ENCODE data around the gene GP1BA. TPM values are rescaled to one million over a fixed set of nuclear protein-coding genes. Genes with fewer than 3 reads are reported as not detected.

The GP1BA gene
- total and polyA plus RNA-seq, 2 donors (not counting 1 experiment from before 2014, with no cell fraction given), result not detected

DNA sequence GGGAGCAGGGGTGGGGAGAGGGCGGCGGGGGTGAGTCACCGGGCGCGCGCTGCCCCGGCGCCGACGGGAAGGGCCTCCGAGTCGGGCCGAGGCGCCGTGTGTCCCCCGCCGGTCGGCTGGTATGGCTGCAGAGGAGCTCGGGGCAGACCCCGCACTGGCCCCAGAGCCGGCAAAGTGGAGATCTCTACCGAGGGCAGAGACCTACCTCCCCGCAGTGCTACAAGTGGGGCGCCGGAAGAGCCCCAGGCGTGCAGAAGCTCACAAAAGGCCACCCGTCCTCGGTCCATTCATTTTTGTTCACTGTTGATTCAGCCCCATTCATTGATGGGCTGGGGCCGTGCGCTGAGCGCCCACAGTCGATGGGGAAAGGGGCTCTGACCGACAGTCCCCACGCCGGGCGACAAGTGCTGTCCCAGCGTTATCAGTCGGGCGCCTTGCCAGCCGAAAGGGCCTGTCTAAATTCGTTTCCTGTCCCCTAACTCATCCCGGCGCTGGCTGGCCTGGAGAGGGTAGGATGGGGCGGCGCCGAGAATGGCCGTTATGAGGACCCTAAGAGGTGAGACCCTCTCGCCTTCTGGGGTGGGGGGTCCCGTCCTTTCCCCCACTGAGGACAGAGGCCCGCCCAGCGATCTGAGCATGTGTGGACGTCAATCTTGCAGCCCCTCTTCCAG lies 18.1 kb downstream of the GP1BA start:
- no peak for TF ChIP-seq EZH2 (IDR thresholded peaks at IDR 0.05; ENCODE audit: low read length, missing control alignments)
- TF ChIP-seq, protein P1, sequence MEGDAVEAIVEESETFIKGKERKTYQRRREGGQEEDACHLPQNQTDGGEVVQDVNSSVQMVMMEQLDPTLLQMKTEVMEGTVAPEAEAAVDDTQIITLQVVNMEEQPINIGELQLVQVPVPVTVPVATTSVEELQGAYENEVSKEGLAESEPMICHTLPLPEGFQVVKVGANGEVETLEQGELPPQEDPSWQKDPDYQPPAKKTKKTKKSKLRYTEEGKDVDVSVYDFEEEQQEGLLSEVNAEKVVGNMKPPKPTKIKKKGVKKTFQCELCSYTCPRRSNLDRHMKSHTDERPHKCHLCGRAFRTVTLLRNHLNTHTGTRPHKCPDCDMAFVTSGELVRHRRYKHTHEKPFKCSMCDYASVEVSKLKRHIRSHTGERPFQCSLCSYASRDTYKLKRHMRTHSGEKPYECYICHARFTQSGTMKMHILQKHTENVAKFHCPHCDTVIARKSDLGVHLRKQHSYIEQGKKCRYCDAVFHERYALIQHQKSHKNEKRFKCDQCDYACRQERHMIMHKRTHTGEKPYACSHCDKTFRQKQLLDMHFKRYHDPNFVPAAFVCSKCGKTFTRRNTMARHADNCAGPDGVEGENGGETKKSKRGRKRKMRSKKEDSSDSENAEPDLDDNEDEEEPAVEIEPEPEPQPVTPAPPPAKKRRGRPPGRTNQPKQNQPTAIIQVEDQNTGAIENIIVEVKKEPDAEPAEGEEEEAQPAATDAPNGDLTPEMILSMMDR (conservative IDR thresholded peaks at IDR 0.05 in 1 of 2, IDR thresholded peaks at IDR 0.05 in 1 of 2; ENCODE audit: low read depth in 1 of 2, low read length in 2 of 2), result no peak

DNA sequence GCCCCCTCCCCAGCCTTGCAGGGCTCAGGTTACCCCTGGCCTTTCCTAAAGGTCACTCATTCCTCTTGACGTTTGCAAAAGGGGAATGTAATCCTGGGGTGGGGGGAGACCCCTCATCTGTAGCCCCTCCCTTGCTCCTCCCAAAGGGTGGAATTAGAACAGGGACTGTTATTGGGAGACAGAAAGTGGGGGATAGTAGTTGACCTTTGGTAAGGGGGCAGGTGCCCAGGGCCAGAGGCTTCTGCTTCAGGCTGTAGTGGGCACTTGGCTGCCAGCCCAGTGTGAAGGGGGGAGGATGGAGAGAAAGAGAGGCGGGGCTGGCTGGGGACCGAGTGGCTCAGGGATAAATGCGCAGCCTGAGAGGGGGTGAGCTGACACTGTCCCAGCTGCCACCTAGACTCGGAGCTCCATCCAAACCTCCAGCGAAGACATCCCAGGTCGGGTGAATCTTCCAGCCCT lies 18.7 kb downstream of the GP1BA start, which contains the start of gene ENO3:
TSS of gene ENO3 (plus strand) at position 374 of the 459 bp plus-strand sequence. CDS start 711 bp downstream, outside the sequence.
- TF ChIP-seq, protein P1 (conservative IDR thresholded peaks at IDR 0.05 in 1 of 2, IDR thresholded peaks at IDR 0.05 in 1 of 2; ENCODE audit: low read depth in 1 of 2, low read length in 2 of 2), result no peak
- no peak for TF ChIP-seq EZH2 (IDR thresholded peaks at IDR 0.05; ENCODE audit: low read length, missing control alignments)
- H3K4me3 ChIP-seq (replicated peaks in 1 of 4; ENCODE audit: control extremely low read depth in 1 of 4, insufficient read depth in 1 of 4, low read depth in 3 of 4, low read length in 4 of 4), result peak within 1 kb of the TSS; percentile 9 to 52 (median 30)
- H3K36me3 ChIP-seq (ENCODE audit: control insufficient read depth, insufficient read depth, low read length), result peaks cover 6% of the 10 kb centered on the region
- DNase-seq (ENCODE audit: low read depth in 2 of 2), result no peak
- H3K4me2 ChIP-seq (ENCODE audit: extremely low read depth, insufficient read depth, low read length), result peak within 1 kb of the TSS; percentile 66
- H3K9me3 ChIP-seq (ENCODE audit: control insufficient read depth, insufficient read depth, low read depth, low read length), result no peaks in the 10 kb centered on the region
- peaks cover 25% of the 10 kb centered on the region for H3K79me2 ChIP-seq (ENCODE audit: control insufficient read depth, insufficient read depth, low read length)
- H4K20me1 ChIP-seq (ENCODE audit: control insufficient read depth, extremely low read depth, insufficient read depth, low read length), result peaks cover 2% of the 10 kb centered on the region
- peak within 1 kb of the TSS; percentile 80 for H3K27ac ChIP-seq (ENCODE audit: insufficient read depth, low read length)
- H3K9ac ChIP-seq (ENCODE audit: insufficient read depth, low read length), result peak within 1 kb of the TSS; percentile 58
- no peaks in the 10 kb centered on the region for H3K27me3 ChIP-seq (ENCODE audit: control insufficient read depth, insufficient read depth, low read length)
- peaks cover 15% of the 10 kb centered on the region for H3K4me1 ChIP-seq (ENCODE audit: control insufficient read depth, extremely low read depth, insufficient read depth, low read length)
- H2AFZ ChIP-seq (ENCODE audit: low read length), result peak within 1 kb of the TSS; percentile 19

More for the DNA sequence above, 18.1 kb downstream of the GP1BA start:
- H4K20me1 ChIP-seq (ENCODE audit: control insufficient read depth, extremely low read depth, insufficient read depth, low read length), result peaks cover 2% of the 10 kb centered on the region
- peaks cover 8% of the 10 kb centered on the region for H3K36me3 ChIP-seq (ENCODE audit: control insufficient read depth, insufficient read depth, low read length)
- H3K79me2 ChIP-seq (ENCODE audit: control insufficient read depth, insufficient read depth, low read length), result peaks cover 31% of the 10 kb centered on the region
- peak overlapping the region; percentile 80 for H3K27ac ChIP-seq (ENCODE audit: insufficient read depth, low read length)
- H3K4me1 ChIP-seq (ENCODE audit: control insufficient read depth, extremely low read depth, insufficient read depth, low read length), result peaks cover 18% of the 10 kb centered on the region
- no peaks in the 10 kb centered on the region for H3K9me3 ChIP-seq (ENCODE audit: control insufficient read depth, insufficient read depth, low read depth, low read length)
- no peaks in the 10 kb centered on the region for H3K27me3 ChIP-seq (ENCODE audit: control insufficient read depth, insufficient read depth, low read length)
- H2AFZ ChIP-seq (ENCODE audit: low read length), result peak overlapping the region; percentile 19
- H3K9ac ChIP-seq (ENCODE audit: insufficient read depth, low read length), result peak overlapping the region; percentile 58
- peak overlapping the region; percentile 66 for H3K4me2 ChIP-seq (ENCODE audit: extremely low read depth, insufficient read depth, low read length)
- peak overlapping the region; percentile 9 to 52 (median 30) for H3K4me3 ChIP-seq (replicated peaks in 1 of 4; ENCODE audit: control extremely low read depth in 1 of 4, insufficient read depth in 1 of 4, low read depth in 3 of 4, low read length in 4 of 4)
- no peak for DNase-seq (ENCODE audit: low read depth in 2 of 2)

DNA sequence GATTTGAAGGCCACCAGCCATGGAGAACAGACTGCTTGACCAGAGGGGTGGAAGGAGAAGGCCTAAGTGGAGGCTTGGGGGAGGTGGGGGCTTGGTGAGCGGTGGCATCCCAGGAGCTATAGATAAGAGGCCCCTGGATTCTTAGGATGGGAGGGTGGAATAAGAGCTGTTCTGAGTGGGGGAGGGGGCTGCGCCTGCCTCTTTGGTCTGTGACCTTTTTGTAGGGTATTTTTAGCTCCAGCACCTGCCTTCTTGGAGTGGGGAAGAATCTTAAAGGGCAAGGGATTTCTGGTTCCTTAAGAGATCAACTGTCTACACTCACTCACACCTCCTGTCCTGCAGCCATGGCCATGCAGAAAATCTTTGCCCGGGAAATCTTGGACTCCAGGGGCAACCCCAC lies 19.4 kb downstream of the GP1BA start:
- Histone ChIP-seq H3K4me2 (ENCODE audit: extremely low read depth, insufficient read depth, low read length) (no peak overlapping the region), H3K36me3 (ENCODE audit: control insufficient read depth, insufficient read depth, low read length) (peaks cover 5% of the 10 kb centered on the region), H3K79me2 (ENCODE audit: control insufficient read depth, insufficient read depth, low read length) (peaks cover 18% of the 10 kb centered on the region), H3K27me3 (ENCODE audit: control insufficient read depth, insufficient read depth, low read length) (no peaks in the 10 kb centered on the region), H3K4me1 (ENCODE audit: control insufficient read depth, extremely low read depth, insufficient read depth, low read length) (peaks cover 15% of the 10 kb centered on the region), H3K4me3 (replicated peaks in 1 of 4; ENCODE audit: control extremely low read depth in 1 of 4, insufficient read depth in 1 of 4, low read depth in 3 of 4, low read length in 4 of 4) (no peak overlapping the region), H4K20me1 (ENCODE audit: control insufficient read depth, extremely low read depth, insufficient read depth, low read length) (peaks cover 2% of the 10 kb centered on the region), H3K9me3 (ENCODE audit: control insufficient read depth, insufficient read depth, low read depth, low read length) (no peaks in the 10 kb centered on the region), H3K9ac (ENCODE audit: insufficient read depth, low read length) (no peak overlapping the region), H3K27ac (ENCODE audit: insufficient read depth, low read length) (no peak overlapping the region), H2AFZ (ENCODE audit: low read length) (no peak overlapping the region)
- DNase-seq (ENCODE audit: low read depth in 2 of 2), result no peak
- TF ChIP-seq EZH2 (IDR thresholded peaks at IDR 0.05; ENCODE audit: low read length, missing control alignments), result no peak
- TF ChIP-seq, protein P1 (conservative IDR thresholded peaks at IDR 0.05 in 1 of 2, IDR thresholded peaks at IDR 0.05 in 1 of 2; ENCODE audit: low read depth in 1 of 2, low read length in 2 of 2), result no peak
